ENCODE data around the gene COMMD1.

The COMMD1 gene

GRCh38 chr2:61924895-61925663 is 19.6 kb downstream of the COMMD1 start:
- H3K4me3 ChIP-seq (ENCODE audit: low read depth, low read length) = no peak overlapping the region
- TF ChIP-seq CTCF (IDR thresholded peaks at IDR 0.05; ENCODE audit: borderline replicate concordance, insufficient read depth, low read depth, low read length) = no peak

GRCh38 chr2:61926531-61927477 is 21.3 kb downstream of the COMMD1 start:
- TF ChIP-seq CTCF (IDR thresholded peaks at IDR 0.05; ENCODE audit: borderline replicate concordance, insufficient read depth, low read depth, low read length) = no peak
- no peak overlapping the region for H3K4me3 ChIP-seq (ENCODE audit: low read depth, low read length)

- H3K4me3 ChIP-seq (ENCODE audit: low read depth, low read length) = no peak overlapping the region
- no peak for TF ChIP-seq CTCF (IDR thresholded peaks at IDR 0.05; ENCODE audit: borderline replicate concordance, insufficient read depth, low read depth, low read length)
These were observed 23.5 kb downstream of the COMMD1 start for GRCh38 chr2:61928826-61929461.

- no peak for TF ChIP-seq CTCF (IDR thresholded peaks at IDR 0.05; ENCODE audit: borderline replicate concordance, insufficient read depth, low read depth, low read length)
- H3K4me3 ChIP-seq (ENCODE audit: low read depth, low read length) = no peak overlapping the region
These were observed 31.6 kb downstream of the COMMD1 start for GRCh38 chr2:61937098-61937497.

- no peak for TF ChIP-seq CTCF (IDR thresholded peaks at IDR 0.05; ENCODE audit: borderline replicate concordance, insufficient read depth, low read depth, low read length)
- no peak overlapping the region for H3K4me3 ChIP-seq (ENCODE audit: low read depth, low read length)
These were observed 32.4 kb downstream of the COMMD1 start for GRCh38 chr2:61937886-61938285.

GRCh38 chr2:61938511-61938910 is 33.0 kb downstream of the COMMD1 start:
- no peak for TF ChIP-seq CTCF (IDR thresholded peaks at IDR 0.05; ENCODE audit: borderline replicate concordance, insufficient read depth, low read depth, low read length)

More at GRCh38 chr2:61938511-61938910, 33.0 kb downstream of the COMMD1 start:
- H3K4me3 ChIP-seq (ENCODE audit: low read depth, low read length) = no peak overlapping the region

All from GM12875 (cell line).